Measurements from ENCODE around the gene PDIK1L. TPM values are rescaled to one million over a fixed set of nuclear protein-coding genes. Genes with fewer than 3 reads are reported as not detected.

Gene PDIK1L
- total RNA-seq, 2 donors from 2014 or later: 10.5 TPM

- H3K27ac ChIP-seq: no peak overlapping the region
- no peaks in the 10 kb centered on the region for H3K9me3 ChIP-seq
- no peak overlapping the region for H3K4me3 ChIP-seq
- no peaks in the 10 kb centered on the region for H3K4me1 ChIP-seq (replicated peaks)
- 65% methylated on average over 9 of the region's 9 CpGs for WGBS
- H3K27me3 ChIP-seq (replicated peaks; ENCODE audit: insufficient read depth): no peaks in the 10 kb centered on the region
- H3K36me3 ChIP-seq: no peaks in the 10 kb centered on the region
- intact Hi-C loops (cut with DNase I): no loop called here
- TF ChIP-seq CTCF (IDR thresholded peaks at IDR 0.05) (no peak), POLR2A (IDR thresholded peaks at IDR 0.05) (no peak), POLR2AphosphoS5 (IDR thresholded peaks at IDR 0.05) (peak; percentile 67)
- no peak for DNase-seq (ENCODE audit: low spot score)
Observed at GRCh38 chr1:26079960-26080814, 31.4 kb upstream of the PDIK1L start.

GRCh38 chr1:26081267-26082019, 30.2 kb upstream of the PDIK1L start:
- intact Hi-C loops (cut with DNase I): no loop called here
- TF ChIP-seq CTCF (IDR thresholded peaks at IDR 0.05) (no peak), POLR2AphosphoS5 (IDR thresholded peaks at IDR 0.05) (no peak), POLR2A (IDR thresholded peaks at IDR 0.05) (no peak)
- DNase-seq (ENCODE audit: low spot score): no peak
- Histone ChIP-seq H3K4me1 (replicated peaks) (no peaks in the 10 kb centered on the region), H3K27ac (no peak overlapping the region), H3K4me3 (no peak overlapping the region), H3K9me3 (no peaks in the 10 kb centered on the region), H3K27me3 (replicated peaks; ENCODE audit: insufficient read depth) (peaks cover 2% of the 10 kb centered on the region), H3K36me3 (no peaks in the 10 kb centered on the region)
- 89% methylated on average over 8 of the region's 8 CpGs for WGBS

- Histone ChIP-seq H3K4me1 (replicated peaks) (no peaks in the 10 kb centered on the region), H3K4me3 (no peak overlapping the region), H3K36me3 (no peaks in the 10 kb centered on the region), H3K27ac (no peak overlapping the region), H3K9me3 (no peaks in the 10 kb centered on the region), H3K27me3 (replicated peaks; ENCODE audit: insufficient read depth) (peaks cover 2% of the 10 kb centered on the region)
- no peak for DNase-seq (ENCODE audit: low spot score)
- 92% methylated on average over 3 of the region's 3 CpGs for WGBS
- no peak for TF ChIP-seq CTCF (IDR thresholded peaks at IDR 0.05)
- no peak for TF ChIP-seq POLR2A (IDR thresholded peaks at IDR 0.05)
- TF ChIP-seq POLR2AphosphoS5 (IDR thresholded peaks at IDR 0.05): no peak
- intact Hi-C loops (cut with DNase I): no loop called here
Observed at GRCh38 chr1:26082020-26082350, 29.6 kb upstream of the PDIK1L start.

- no peaks in the 10 kb centered on the region for H3K4me1 ChIP-seq (replicated peaks)
- 39% methylated on average over 5 of the region's 5 CpGs for WGBS
- DNase-seq (ENCODE audit: low spot score): no peak
- no peak overlapping the region for H3K4me3 ChIP-seq
- no peak overlapping the region for H3K27ac ChIP-seq
- H3K36me3 ChIP-seq: no peaks in the 10 kb centered on the region
- intact Hi-C loops (cut with DNase I): no loop called here
- H3K9me3 ChIP-seq: no peaks in the 10 kb centered on the region
- H3K27me3 ChIP-seq (replicated peaks; ENCODE audit: insufficient read depth): peaks cover 2% of the 10 kb centered on the region
- TF ChIP-seq POLR2A (IDR thresholded peaks at IDR 0.05): no peak
- TF ChIP-seq CTCF (IDR thresholded peaks at IDR 0.05): no peak
Observed at GRCh38 chr1:26083208-26083607, 28.4 kb upstream of the PDIK1L start.
